ENCODE results near the gene PARD3.
A peak's percentile ranks its signal among the peaks of the same experiment; 100 is the strongest.

PARD3 gene

GRCh38 chr10:34633374-34633773, 181.7 kb downstream of the PARD3 start:
- no peak for DNase-seq (ENCODE audit: insufficient read length, low spot score)
- peak; percentile 86 for FAIRE-seq

GRCh38 chr10:34629084-34629483, 186.0 kb downstream of the PARD3 start:
- FAIRE-seq (peak; percentile 23), DNase-seq (ENCODE audit: insufficient read length, low spot score) (no peak)

GRCh38 chr10:34628174-34628796, 186.8 kb downstream of the PARD3 start:
- DNase-seq (ENCODE audit: insufficient read length, low spot score) (no peak), FAIRE-seq (peak; percentile 36)

GRCh38 chr10:34627741-34628140, 187.4 kb downstream of the PARD3 start:
- DNase-seq (ENCODE audit: insufficient read length, low spot score): no peak
- FAIRE-seq: peak; percentile 20

GRCh38 chr10:34627331-34627730, 187.8 kb downstream of the PARD3 start:
- no peak for DNase-seq (ENCODE audit: insufficient read length, low spot score)
- peak; percentile 16 for FAIRE-seq

- no peak for DNase-seq (ENCODE audit: insufficient read length, low spot score)
- FAIRE-seq: peak; percentile 51
Measured at GRCh38 chr10:34626158-34626880, 188.8 kb downstream of the PARD3 start.

- FAIRE-seq (peak; percentile 80), DNase-seq (ENCODE audit: insufficient read length, low spot score) (no peak)
Measured at GRCh38 chr10:34624323-34625153, 190.6 kb downstream of the PARD3 start.

- DNase-seq (ENCODE audit: insufficient read length, low spot score): no peak
- FAIRE-seq: peak; percentile 72
Measured at GRCh38 chr10:34622945-34623344, 192.2 kb downstream of the PARD3 start.

- DNase-seq (ENCODE audit: insufficient read length, low spot score) (no peak), FAIRE-seq (peak; percentile 91)
Measured at GRCh38 chr10:34618611-34619010, 196.5 kb downstream of the PARD3 start.

- FAIRE-seq: no peak
- DNase-seq (ENCODE audit: insufficient read length, low spot score): no peak
Measured at GRCh38 chr10:34615770-34616169, 199.3 kb downstream of the PARD3 start.

- FAIRE-seq (no peak), DNase-seq (ENCODE audit: insufficient read length, low spot score) (no peak)
Measured at GRCh38 chr10:34613491-34613890, 201.6 kb downstream of the PARD3 start.

- FAIRE-seq (no peak), DNase-seq (ENCODE audit: insufficient read length, low spot score) (no peak)
Measured at GRCh38 chr10:34612938-34613337, 202.2 kb downstream of the PARD3 start.

GRCh38 chr10:34612446-34612845, 202.7 kb downstream of the PARD3 start:
- FAIRE-seq: peak; percentile 92
- DNase-seq (ENCODE audit: insufficient read length, low spot score): no peak

- FAIRE-seq: peak; percentile 84
- no peak for DNase-seq (ENCODE audit: insufficient read length, low spot score)
Measured at GRCh38 chr10:34609287-34609940, 205.7 kb downstream of the PARD3 start.

GRCh38 chr10:34607894-34608293, 207.2 kb downstream of the PARD3 start:
- DNase-seq (ENCODE audit: insufficient read length, low spot score) (peak; percentile 34), FAIRE-seq (peak; percentile 42)

GRCh38 chr10:34606890-34607289, 208.2 kb downstream of the PARD3 start:
- no peak for DNase-seq (ENCODE audit: insufficient read length, low spot score)
- FAIRE-seq: no peak

- DNase-seq (ENCODE audit: insufficient read length, low spot score) (no peak), FAIRE-seq (peak; percentile 42)
Measured at GRCh38 chr10:34602478-34602877, 212.6 kb downstream of the PARD3 start.

GRCh38 chr10:34601691-34602090, 213.4 kb downstream of the PARD3 start:
- DNase-seq (ENCODE audit: insufficient read length, low spot score) (no peak), FAIRE-seq (no peak)

- DNase-seq (ENCODE audit: insufficient read length, low spot score): peak; percentile 85
- FAIRE-seq: peak; percentile 99
Measured at GRCh38 chr10:34599026-34599795, 215.9 kb downstream of the PARD3 start.

GRCh38 chr10:34596351-34596750, 218.7 kb downstream of the PARD3 start:
- FAIRE-seq (peak; percentile 73), DNase-seq (ENCODE audit: insufficient read length, low spot score) (no peak)
